ENCODE data around the gene STX18. TPM values are rescaled to one million over a fixed set of nuclear protein-coding genes. Genes with fewer than 3 reads are reported as not detected.

The STX18 gene
- total RNA-seq, 1 experiment from 2014 or later: 36.5 TPM

- Mint-ChIP-seq H3K27me3 (ENCODE audit: insufficient read depth, unreplicated experiment) (no peaks in the 10 kb centered on the region), H3K9me3 (ENCODE audit: unreplicated experiment) (no peaks in the 10 kb centered on the region), H3K4me1 (ENCODE audit: low read depth, unreplicated experiment) (no peaks in the 10 kb centered on the region), H3K4me3 (ENCODE audit: unreplicated experiment) (no peak overlapping the region), H3K36me3 (ENCODE audit: insufficient read depth, unreplicated experiment) (no peaks in the 10 kb centered on the region), H3K27ac (ENCODE audit: unreplicated experiment) (no peak overlapping the region)
- TF ChIP-seq CTCF (IDR thresholded peaks at IDR 0.05; ENCODE audit: insufficient read depth in 1 of 2, low read depth in 1 of 2, low read length in 1 of 2, severe bottlenecking in 1 of 2, unreplicated experiment in 1 of 2): peak; percentile 77
- CTCF ChIA-PET: interaction anchor here (0.6 to 1.9 kb wide), 3 partner anchors 23 to 31 kb away, joined by 3 to 6 read pairs (median 3); no protein-coding TSS in a partner anchor
- POLR2A ChIA-PET: no interaction called here
- no peaks in the 10 kb centered on the region for H3K9me3 ChIP-seq
- H3K4me3 ChIP-seq (ENCODE audit: low read depth, low read length): no peak overlapping the region
- intact Hi-C loops (cut with micrococcal nuclease; ENCODE audit: unreplicated experiment): loop anchor here (1.0 to 10.0 kb wide), 7 partner anchors 54 to 504 kb away; partner anchors contain the start of gene STX18
- DNase-seq: peak; percentile 63 to 75
- no peaks in the 10 kb centered on the region for H3K27me3 ChIP-seq (replicated peaks; ENCODE audit: control insufficient read depth, insufficient read depth, low read length)
- no TSS peak for BruUV-seq (replicated peaks)
- peaks cover 9% of the 10 kb centered on the region for H3K4me1 ChIP-seq
- no peaks in the 10 kb centered on the region for H3K36me3 ChIP-seq (ENCODE audit: control insufficient read depth, insufficient read depth, low read length)
Observed at GRCh38 chr4:4488405-4489404, 53.1 kb downstream of the STX18 start.

GRCh38 chr4:4486969-4487368 is 54.9 kb downstream of the STX18 start:
- Histone ChIP-seq H3K27me3 (replicated peaks; ENCODE audit: control insufficient read depth, insufficient read depth, low read length) (no peaks in the 10 kb centered on the region), H3K4me3 (ENCODE audit: low read depth, low read length) (no peak overlapping the region), H3K4me1 (peaks cover 9% of the 10 kb centered on the region), H3K36me3 (ENCODE audit: control insufficient read depth, insufficient read depth, low read length) (no peaks in the 10 kb centered on the region), H3K9me3 (no peaks in the 10 kb centered on the region)
- Mint-ChIP-seq H3K4me3 (ENCODE audit: unreplicated experiment) (no peak overlapping the region), H3K9me3 (ENCODE audit: unreplicated experiment) (no peaks in the 10 kb centered on the region), H3K27me3 (ENCODE audit: insufficient read depth, unreplicated experiment) (no peaks in the 10 kb centered on the region), H3K27ac (ENCODE audit: unreplicated experiment) (no peak overlapping the region), H3K36me3 (ENCODE audit: insufficient read depth, unreplicated experiment) (no peaks in the 10 kb centered on the region), H3K4me1 (ENCODE audit: low read depth, unreplicated experiment) (peaks cover 2% of the 10 kb centered on the region)
- ChIA-PET POLR2A (no interaction called here), CTCF (interaction anchor here (0.6 to 1.0 kb wide), 4 partner anchors 12 to 274 kb away, joined by 3 to 4 read pairs (median 3); no protein-coding TSS in a partner anchor)
- no TSS peak for BruUV-seq (replicated peaks)
- intact Hi-C loops (cut with micrococcal nuclease; ENCODE audit: unreplicated experiment): loop anchor here (5.0 to 10.0 kb wide), 5 partner anchors 55 to 505 kb away; partner anchors contain the start of gene STX18
- DNase-seq: no peak
- TF ChIP-seq CTCF (IDR thresholded peaks at IDR 0.05; ENCODE audit: insufficient read depth in 1 of 2, low read depth in 1 of 2, low read length in 1 of 2, severe bottlenecking in 1 of 2, unreplicated experiment in 1 of 2): no peak

- Mint-ChIP-seq H3K36me3 (ENCODE audit: insufficient read depth, unreplicated experiment) (no peaks in the 10 kb centered on the region), H3K4me1 (ENCODE audit: low read depth, unreplicated experiment) (peaks cover 6% of the 10 kb centered on the region)
Observed at GRCh38 chr4:4485806-4486205, 56.0 kb downstream of the STX18 start.

More at GRCh38 chr4:4485806-4486205, 56.0 kb downstream of the STX18 start:
- no peak for TF ChIP-seq CTCF (IDR thresholded peaks at IDR 0.05; ENCODE audit: insufficient read depth in 1 of 2, low read depth in 1 of 2, low read length in 1 of 2, severe bottlenecking in 1 of 2, unreplicated experiment in 1 of 2)
- no peak overlapping the region for H3K4me3 ChIP-seq (ENCODE audit: low read depth, low read length)
- no TSS peak for BruUV-seq (replicated peaks)
- no peaks in the 10 kb centered on the region for H3K27me3 ChIP-seq (replicated peaks; ENCODE audit: control insufficient read depth, insufficient read depth, low read length)
- no peak for DNase-seq
- intact Hi-C loops (cut with micrococcal nuclease; ENCODE audit: unreplicated experiment): loop anchor here (5.0 to 10.0 kb wide), 5 partner anchors 56 to 506 kb away; partner anchors contain the start of gene STX18
- H3K36me3 ChIP-seq (ENCODE audit: control insufficient read depth, insufficient read depth, low read length): no peaks in the 10 kb centered on the region
- H3K4me1 ChIP-seq: peaks cover 9% of the 10 kb centered on the region
- Mint-ChIP-seq H3K9me3 (ENCODE audit: unreplicated experiment) (no peaks in the 10 kb centered on the region), H3K27me3 (ENCODE audit: insufficient read depth, unreplicated experiment) (no peaks in the 10 kb centered on the region), H3K4me3 (ENCODE audit: unreplicated experiment) (no peak overlapping the region), H3K27ac (ENCODE audit: unreplicated experiment) (no peak overlapping the region)
- ChIA-PET POLR2A (no interaction called here), CTCF (no interaction called here)
- H3K9me3 ChIP-seq: no peaks in the 10 kb centered on the region
